Vagina (tissue), 2 donors: ENCODE measurements around the gene ABLIM1. TPM values are rescaled to one million over a fixed set of nuclear protein-coding genes. Genes with fewer than 3 reads are reported as not detected.

ENCODE experiments used
- DNase-seq, 2 donors: peaks; one replicate each; pipeline ENCODE4 v3.0.0-alpha.2; 2017; ENCODE audit errors: extremely low spot score in 2 of 2
- H3K27ac ChIP-seq: fragments of 200-600 bp; sonication (generic); one replicate; pipeline ENCODE4 v1.5.1; 2019
- H3K27me3 ChIP-seq: fragments of 200-600 bp; sonication (generic); one replicate; pipeline ENCODE4 v1.5.1; 2019
- H3K36me3 ChIP-seq, 2 donors: fragments of 200-600 bp; sonication (generic); one replicate each; pipeline ENCODE4 v1.5.1; 2017 to 2019
- H3K4me1 ChIP-seq: fragments of 200-600 bp; sonication (generic); one replicate; pipeline ENCODE4 v1.5.1; 2019
- H3K4me3 ChIP-seq, 2 donors: fragments of 200-600 bp; sonication (generic); 1 replicate in 1 of 2; 2 replicates in 1 of 2; pipeline ENCODE4 v1.5.1; 2016 to 2019
- H3K9me3 ChIP-seq: fragments of 200-600 bp; sonication (generic); one replicate; pipeline ENCODE4 v1.5.1; 2019
- POLR2A ChIP-seq, 2 donors: fragments of 450-650 bp; IDR thresholded peaks; one replicate each; pipeline ENCODE4 v1.6.1; 2017; ENCODE audit warnings: antibody characterized with exemption in 2 of 2, mild to moderate bottlenecking in 2 of 2, moderate library complexity in 2 of 2
- POLR2AphosphoS5 ChIP-seq, 2 donors: sonication (generic); formaldehyde crosslinking; IDR thresholded peaks; one replicate each; pipeline ENCODE4 v1.9.0; 2017; ENCODE audit warnings: antibody characterized with exemption in 2 of 2, mild to moderate bottlenecking in 2 of 2, low read depth in 1 of 2; ENCODE audit not compliant: insufficient read depth in 1 of 2
- intact Hi-C: fragments of 100-400 bp; cut with DNase I; formaldehyde crosslinking; loops from one replicate; pipeline ENCODE4 v1.15.1; 2023
- total RNA-seq: library from RNA; depleted of rRNA; stranded (reverse); fragments of >200 nt; gene quantifications from one replicate; pipeline ENCODE4 v1.2.3, GENCODE V29; 2016
- TF ChIP-seq, protein P1 (sequence below), 3 experiments: fragments of 450-650 bp in 2 of 3; fragments of 200-600 bp in 1 of 3; sonication (generic) in 1 of 3; IDR thresholded peaks; one replicate each; pipeline ENCODE4 v1.5.1; 2017 to 2019; ENCODE audit warnings: antibody characterized with exemption in 3 of 3, mild to moderate bottlenecking in 2 of 3, moderate library complexity in 2 of 3

ABLIM1 gene
- total RNA-seq, 1 donor from 2014 or later, result 176 TPM

DNA sequence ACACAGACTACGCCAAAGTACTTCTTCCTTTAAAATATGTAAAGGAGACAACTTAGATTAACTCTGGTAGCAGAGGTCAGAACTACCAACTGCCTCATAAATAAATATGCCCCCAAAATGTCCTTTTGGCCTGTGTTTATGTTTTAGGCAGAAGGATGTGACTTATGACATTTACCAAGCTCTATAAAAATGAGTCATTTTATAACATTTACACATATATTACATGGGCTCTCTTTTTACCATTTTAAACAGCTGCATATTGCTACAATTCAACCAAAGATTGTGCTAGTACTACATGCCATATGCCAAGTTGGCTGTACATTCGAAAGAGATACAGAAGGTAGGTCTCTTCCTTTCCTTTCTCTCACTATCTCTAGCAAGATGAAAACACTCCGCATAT, 12.4 kb downstream of the ABLIM1 start:
- H3K4me3 ChIP-seq, result no peak overlapping the region
- intact Hi-C loops, result no loop called here
- H3K27me3 ChIP-seq, result no peaks in the 10 kb centered on the region
- H3K27ac ChIP-seq, result no peak overlapping the region
- no peaks in the 10 kb centered on the region for H3K36me3 ChIP-seq
- DNase-seq, result no peak
- H3K9me3 ChIP-seq, result no peaks in the 10 kb centered on the region
- H3K4me1 ChIP-seq, result peaks cover 11% of the 10 kb centered on the region
- no peak for TF ChIP-seq POLR2AphosphoS5 (IDR thresholded peaks at IDR 0.05; ENCODE audit: insufficient read depth in 1 of 2, low read depth in 1 of 2)
- TF ChIP-seq POLR2A (IDR thresholded peaks at IDR 0.05), result no peak
- TF ChIP-seq, protein P1, sequence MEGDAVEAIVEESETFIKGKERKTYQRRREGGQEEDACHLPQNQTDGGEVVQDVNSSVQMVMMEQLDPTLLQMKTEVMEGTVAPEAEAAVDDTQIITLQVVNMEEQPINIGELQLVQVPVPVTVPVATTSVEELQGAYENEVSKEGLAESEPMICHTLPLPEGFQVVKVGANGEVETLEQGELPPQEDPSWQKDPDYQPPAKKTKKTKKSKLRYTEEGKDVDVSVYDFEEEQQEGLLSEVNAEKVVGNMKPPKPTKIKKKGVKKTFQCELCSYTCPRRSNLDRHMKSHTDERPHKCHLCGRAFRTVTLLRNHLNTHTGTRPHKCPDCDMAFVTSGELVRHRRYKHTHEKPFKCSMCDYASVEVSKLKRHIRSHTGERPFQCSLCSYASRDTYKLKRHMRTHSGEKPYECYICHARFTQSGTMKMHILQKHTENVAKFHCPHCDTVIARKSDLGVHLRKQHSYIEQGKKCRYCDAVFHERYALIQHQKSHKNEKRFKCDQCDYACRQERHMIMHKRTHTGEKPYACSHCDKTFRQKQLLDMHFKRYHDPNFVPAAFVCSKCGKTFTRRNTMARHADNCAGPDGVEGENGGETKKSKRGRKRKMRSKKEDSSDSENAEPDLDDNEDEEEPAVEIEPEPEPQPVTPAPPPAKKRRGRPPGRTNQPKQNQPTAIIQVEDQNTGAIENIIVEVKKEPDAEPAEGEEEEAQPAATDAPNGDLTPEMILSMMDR (IDR thresholded peaks at IDR 0.05), result no peak

DNA sequence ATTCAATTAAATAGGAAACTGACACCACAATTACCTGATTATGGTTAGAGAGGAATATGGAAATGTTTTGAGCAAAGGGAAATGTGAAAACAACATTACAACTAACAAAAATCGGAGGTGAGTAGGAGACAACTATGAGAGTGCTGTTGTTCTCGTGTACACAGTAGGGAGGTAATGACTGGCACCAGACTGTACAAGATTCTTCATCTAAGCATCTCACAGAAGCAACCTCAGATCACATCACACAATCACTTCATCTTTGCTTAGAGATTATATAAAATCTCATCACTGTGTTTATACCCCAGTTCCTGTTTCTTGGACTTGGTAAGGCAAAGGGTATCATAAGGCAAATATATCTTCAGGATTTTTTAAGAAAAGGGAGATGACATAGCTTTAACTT, 14.9 kb downstream of the ABLIM1 start:
- Histone ChIP-seq H3K4me3 (no peak overlapping the region), H3K36me3 (no peaks in the 10 kb centered on the region), H3K4me1 (peaks cover under 1% of the 10 kb centered on the region), H3K27ac (no peak overlapping the region), H3K9me3 (no peaks in the 10 kb centered on the region), H3K27me3 (no peaks in the 10 kb centered on the region)
- TF ChIP-seq POLR2A (IDR thresholded peaks at IDR 0.05) (no peak), POLR2AphosphoS5 (IDR thresholded peaks at IDR 0.05; ENCODE audit: insufficient read depth in 1 of 2, low read depth in 1 of 2) (no peak)
- TF ChIP-seq, protein P1 (IDR thresholded peaks at IDR 0.05), result no peak
- intact Hi-C loops, result no loop called here
- no peak for DNase-seq

DNA sequence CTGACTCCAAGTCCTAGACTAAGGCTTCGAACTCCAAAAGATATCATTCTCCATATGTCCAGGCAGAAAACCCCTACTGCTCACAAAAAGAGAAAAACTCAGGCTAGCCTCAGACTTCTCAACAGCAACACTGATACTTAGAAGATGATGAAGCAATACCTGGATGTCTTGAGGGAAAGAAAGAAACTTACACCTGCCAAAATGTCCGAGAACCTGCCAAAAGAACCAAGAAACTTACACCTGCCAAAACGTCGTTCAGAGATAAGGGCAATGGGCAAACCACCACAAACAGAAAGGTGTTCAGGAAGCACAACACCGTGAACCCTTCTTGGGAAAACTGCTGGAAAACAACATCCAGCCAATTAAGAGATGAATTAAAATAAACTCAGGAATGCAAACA, 15.3 kb downstream of the ABLIM1 start:
- Histone ChIP-seq H3K9me3 (no peaks in the 10 kb centered on the region), H3K4me1 (no peaks in the 10 kb centered on the region), H3K36me3 (no peaks in the 10 kb centered on the region), H3K27me3 (no peaks in the 10 kb centered on the region), H3K27ac (no peak overlapping the region), H3K4me3 (no peak overlapping the region)
- intact Hi-C loops, result no loop called here
- TF ChIP-seq POLR2AphosphoS5 (IDR thresholded peaks at IDR 0.05; ENCODE audit: insufficient read depth in 1 of 2, low read depth in 1 of 2) (no peak), POLR2A (IDR thresholded peaks at IDR 0.05) (no peak)
- TF ChIP-seq, protein P1 (IDR thresholded peaks at IDR 0.05), result no peak
- DNase-seq, result no peak

DNA sequence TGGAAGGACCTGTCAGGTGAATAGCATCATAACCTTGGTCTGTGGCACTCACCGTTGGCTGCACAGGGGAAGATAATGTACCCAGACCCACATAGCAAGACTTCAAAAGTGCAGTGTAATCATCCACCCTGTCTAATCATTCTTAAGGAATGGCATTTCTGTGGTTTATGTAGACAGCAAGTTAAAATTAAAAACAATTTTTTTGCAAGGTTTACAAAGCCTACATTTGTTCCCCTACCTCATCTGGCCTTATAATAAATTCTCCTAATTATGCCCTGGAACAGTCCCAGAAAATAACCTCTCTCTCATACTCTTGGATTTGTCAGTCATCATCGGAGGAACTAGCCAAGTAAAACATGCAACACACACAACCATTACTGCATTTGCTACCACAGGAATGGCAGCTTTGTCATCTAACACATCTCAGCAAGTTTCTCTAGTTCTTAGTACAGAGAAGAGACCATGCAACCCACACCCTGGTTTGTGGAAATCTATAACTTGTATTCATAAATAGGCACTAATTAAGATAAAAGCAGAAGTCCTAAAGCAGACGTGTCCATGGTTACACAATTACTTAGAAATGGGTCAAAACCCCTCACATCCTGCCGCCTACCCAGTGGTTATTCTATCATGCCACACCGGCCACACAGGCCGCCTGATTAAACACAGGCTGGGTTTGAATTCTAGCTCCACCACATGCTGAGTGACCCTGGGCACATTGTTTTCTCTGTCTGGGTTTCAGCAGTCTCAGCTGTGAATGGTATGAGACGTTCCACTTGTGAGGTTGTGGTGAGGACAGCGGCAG, 19.1 kb downstream of the ABLIM1 start:
- TF ChIP-seq POLR2A (IDR thresholded peaks at IDR 0.05) (no peak), POLR2AphosphoS5 (IDR thresholded peaks at IDR 0.05; ENCODE audit: insufficient read depth in 1 of 2, low read depth in 1 of 2) (no peak)
- TF ChIP-seq, protein P1 (IDR thresholded peaks at IDR 0.05), result no peak

More for the DNA sequence above, 19.1 kb downstream of the ABLIM1 start:
- Histone ChIP-seq H3K27ac (no peak overlapping the region), H3K4me3 (no peak overlapping the region), H3K36me3 (no peaks in the 10 kb centered on the region), H3K9me3 (no peaks in the 10 kb centered on the region), H3K4me1 (peaks cover 18% of the 10 kb centered on the region), H3K27me3 (no peaks in the 10 kb centered on the region)
- no peak for DNase-seq
- intact Hi-C loops, result no loop called here
